DMS 273 (cell line): ENCODE data around the gene ATRX.
A peak's percentile ranks its signal among the peaks of the same experiment; 100 is the strongest.
"Not testable (repeated sequence)": the region's sequence is repeated elsewhere in the genome, so short reads cannot be mapped to it uniquely, and the experiment has no call there.

ENCODE experiments used
- DNase-seq: peaks from one replicate; lab custom pipeline; 2025; ENCODE audit not compliant: unreplicated experiment; lab: John Stamatoyannopoulos, UW

Gene ATRX

DNA sequence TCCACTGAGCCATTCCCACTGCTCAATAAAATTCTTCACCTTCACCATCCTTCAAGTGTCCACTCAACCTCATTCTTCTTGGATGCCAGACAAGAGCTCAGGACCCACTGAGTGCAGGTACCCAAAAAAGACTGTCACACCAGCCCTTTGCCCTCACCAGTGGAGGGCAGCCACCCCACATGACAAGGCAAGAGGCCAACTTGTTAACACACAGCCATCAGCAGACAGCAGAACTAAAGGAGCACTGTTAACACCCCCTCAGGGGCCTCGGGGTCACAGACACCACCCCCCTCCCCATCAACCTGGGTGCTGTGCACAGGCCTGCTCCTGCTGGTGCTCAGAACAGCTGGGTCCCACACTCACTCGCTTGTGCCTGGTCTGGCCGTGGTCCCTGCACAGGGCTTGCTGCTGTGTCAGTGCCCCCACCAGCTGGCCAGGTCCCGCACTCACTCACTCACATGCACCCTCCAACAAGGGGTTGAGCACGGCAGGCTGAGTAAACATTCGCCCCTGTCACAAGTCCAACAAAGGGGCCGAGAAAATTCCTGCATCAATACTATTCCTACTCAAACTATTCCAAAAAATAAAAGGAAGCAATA is 54.1 kb downstream of the ATRX start:
- no peak for DNase-seq

DNA sequence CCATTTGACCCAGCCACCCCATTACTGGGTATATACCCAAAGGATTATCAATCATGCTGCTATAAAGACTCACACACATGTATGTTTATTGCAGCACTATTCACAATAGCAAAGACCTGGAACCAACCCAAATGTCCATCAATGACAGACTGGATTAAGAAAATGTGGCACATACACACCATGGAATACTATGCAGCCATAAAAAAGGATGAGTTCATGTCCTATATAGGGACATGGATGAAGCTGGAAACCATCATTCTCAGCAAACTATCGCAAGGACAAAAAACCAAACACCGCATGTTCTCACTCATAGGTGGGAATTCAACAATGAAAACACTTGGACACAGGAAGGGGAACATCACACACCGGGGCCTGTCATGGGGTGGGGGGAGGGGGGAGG is 59.9 kb downstream of the ATRX start:
- DNase-seq, result not testable (repeated sequence)

DNA sequence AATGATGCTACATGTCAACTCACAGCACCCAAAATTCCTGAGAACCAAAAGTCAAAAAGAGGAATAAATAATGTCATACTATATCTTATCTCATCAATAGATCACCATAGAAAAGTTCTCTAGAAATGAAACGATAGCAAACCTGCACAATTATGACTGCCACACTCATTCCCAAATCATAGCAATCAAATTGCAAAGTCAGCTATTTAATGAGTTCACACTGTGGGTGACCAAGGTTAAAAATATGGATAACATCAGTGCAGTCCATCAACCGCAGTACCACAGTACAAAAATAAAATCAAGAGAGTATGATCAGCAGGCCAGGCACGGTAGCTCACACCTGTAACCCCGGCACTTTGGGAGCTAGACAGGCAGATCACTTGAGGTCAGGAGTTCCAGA is 62.3 kb downstream of the ATRX start:
- no peak for DNase-seq

DNA sequence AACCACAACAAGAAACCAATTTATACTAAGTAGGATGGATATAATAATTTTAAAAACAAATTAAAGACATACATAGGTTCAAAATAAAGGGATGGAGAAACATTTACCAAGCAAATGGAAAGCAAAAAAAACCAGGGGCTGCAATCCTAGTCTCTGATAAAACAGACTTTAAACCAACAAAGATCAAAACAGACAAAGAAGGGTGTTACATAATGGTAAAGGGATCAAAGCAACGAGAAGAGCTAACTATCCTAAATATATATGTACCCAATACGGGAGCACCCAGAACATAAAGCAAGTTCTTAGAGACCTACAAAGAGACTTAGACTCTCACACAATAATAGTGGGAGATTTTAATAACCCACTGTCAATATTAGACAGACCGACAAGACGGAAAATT is 66.6 kb downstream of the ATRX start:
- no peak for DNase-seq

DNA sequence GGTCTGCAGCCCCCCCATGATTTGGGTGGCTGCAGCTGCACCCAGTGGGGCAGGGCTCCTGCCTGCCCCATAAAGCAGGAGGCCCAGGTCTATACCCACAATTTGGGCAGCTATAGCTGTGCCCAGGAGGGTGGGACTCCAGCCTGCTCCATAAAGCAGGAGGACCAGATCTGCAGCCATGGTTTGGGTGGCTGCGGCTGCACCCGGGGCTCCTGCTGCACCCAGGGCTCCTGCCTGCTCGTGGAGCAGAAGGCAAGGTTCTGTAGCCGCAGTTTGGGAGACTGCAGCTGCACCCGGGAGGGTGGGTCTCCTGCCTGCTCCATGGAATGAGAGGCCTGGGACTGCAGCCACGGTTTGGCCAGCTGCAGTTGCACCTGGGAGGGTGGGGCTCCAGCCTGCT is 81.1 kb downstream of the ATRX start:
- DNase-seq, result no peak

DNA sequence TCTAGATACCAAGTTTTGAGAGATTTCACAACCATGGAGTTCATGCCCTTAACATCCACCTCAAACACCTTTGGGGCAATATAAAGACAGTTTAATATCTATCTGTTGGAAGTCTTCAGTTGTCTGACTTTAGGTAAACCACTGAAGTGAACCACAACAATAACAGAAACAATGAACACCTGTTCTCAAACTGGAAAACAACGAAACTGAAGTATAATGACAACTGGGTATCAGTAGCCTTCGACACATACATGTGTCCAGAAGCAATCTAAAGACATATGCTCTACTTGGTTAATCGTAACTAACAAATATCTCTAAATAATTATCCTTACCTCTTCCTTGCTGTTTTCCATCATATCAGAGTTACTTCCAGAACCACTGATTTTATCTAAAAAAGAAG is 87.8 kb downstream of the ATRX start:
- DNase-seq, result no peak

DNA sequence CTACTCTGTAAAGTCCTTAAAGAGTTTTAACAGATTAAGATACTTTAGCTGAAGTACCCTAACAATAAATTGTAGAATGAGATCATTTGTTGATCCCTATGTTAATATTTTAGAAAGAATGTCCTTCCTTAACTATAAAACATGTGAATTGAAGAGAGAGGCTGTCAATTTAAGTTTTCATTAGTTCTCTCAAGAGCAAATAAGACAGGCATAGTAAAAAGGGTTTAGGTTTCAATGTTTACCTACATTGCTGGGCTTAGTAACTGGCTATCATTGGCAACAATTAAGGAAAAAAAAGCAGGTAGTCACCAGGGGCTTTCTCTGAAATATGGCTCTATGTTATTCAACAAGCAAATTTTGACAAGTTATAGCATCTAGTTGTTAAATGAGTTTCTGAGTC is 91.5 kb downstream of the ATRX start:
- no peak for DNase-seq

DNA sequence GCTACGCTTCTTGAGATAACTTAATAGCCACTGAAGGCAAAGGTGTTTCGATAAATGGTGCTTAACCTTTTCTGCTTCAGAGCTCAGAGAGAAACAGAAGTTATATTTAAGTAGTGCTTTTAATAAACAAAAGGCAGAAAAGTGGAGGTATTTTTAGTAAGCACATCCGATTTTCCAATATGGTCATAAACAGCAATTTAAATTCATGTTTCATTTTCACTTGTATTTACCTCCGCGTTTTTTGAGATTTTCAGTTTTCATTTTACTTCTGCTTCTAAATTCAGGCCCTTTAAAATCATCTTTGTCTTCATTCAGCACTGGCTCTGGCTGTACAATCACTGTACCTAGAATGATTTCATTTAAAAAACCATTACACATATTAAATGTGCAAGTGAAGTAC is 92.4 kb downstream of the ATRX start:
- no peak for DNase-seq

DNA sequence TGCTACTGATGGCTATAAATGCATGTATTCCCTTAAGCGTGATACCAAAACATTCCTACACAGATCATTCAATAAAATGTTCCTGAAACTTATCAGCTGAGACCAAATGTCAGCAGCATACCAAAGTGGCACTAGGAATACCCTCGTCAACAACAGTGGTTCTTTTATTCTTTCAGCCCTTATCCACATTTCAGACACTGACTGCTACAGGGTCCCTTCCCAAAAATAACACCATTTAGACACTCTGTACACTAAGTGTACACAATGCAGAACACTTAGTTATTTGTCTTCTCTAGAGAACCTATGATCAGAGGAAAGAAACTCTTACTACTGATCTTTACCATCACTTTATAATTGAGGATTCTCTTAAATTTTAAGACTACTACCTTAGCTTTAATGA is 94.1 kb downstream of the ATRX start:
- DNase-seq, result no peak

DNA sequence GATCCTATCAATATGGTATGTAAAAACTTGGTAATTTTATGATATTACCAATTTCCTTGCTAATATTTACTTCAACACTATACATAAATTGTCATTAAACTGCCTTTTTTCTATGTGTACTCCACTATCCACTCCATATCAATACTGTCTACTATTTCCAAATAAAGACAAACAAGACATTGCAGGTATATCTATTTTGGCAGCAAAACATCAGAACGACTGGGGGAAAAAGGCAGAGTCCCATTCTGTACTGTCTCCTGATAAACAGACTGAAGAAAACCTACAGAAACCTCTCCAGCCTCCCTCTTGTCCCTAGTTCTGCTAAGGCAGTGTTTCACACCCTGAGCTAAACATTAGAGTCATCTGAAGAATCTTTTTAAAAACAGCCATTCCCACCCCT is 96.6 kb downstream of the ATRX start:
- no peak for DNase-seq

DNA sequence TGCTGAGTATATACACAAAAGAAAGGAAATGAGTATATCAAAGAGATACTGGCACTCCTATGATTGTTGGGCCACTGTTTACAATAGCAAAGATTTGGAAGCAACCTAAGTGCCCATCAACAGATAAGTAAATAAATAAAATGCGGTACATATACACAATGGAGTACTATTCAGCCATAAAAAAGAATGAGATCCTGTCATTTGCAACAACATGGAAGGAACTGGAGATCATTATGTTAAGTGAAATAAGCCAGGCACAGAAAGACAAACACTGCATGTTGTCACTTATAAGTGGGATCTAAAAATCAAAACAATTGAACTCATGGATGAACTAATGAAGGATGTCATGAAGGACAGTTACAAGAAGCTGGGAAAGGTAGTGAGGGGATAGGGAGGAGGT is 100.3 kb downstream of the ATRX start:
- not testable (repeated sequence) for DNase-seq

DNA sequence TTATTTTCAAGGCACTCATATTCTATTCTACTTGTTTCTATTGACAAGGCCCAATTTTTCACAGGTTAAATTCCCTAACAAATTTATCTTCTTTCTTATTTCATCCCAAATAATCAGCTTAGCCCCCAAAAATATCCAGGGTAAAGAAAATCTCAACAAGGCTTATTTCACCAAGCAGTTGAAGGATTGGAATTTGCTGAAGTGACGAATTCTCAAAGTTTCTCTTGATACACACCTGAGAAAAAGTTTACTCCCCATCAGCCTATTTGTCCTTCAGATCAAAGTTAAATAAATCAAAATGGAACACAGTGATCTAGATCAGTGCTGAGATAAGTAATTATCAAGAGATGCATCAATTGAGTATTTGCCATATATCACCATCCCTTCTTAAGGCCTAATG is 106.9 kb downstream of the ATRX start:
- no peak for DNase-seq

DNA sequence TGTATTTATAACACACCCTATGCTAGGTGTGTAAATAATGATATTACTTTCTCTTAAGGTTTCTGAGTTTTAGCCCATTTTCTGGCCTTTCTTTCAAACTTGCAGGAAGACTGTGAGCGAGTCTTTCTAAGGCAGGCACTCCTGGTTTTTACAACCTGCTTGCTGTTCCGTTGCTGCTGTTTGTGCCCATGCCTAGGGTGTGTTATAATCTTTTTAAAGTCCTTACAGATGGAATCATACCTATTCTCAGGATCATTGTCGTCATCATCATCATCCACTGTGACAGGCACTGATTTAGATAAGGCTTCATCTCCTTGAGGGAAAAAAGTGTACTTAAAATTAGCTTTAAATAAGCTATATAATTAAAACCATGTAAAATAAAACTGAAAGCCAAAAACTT is 110.0 kb downstream of the ATRX start:
- DNase-seq, result no peak

DNA sequence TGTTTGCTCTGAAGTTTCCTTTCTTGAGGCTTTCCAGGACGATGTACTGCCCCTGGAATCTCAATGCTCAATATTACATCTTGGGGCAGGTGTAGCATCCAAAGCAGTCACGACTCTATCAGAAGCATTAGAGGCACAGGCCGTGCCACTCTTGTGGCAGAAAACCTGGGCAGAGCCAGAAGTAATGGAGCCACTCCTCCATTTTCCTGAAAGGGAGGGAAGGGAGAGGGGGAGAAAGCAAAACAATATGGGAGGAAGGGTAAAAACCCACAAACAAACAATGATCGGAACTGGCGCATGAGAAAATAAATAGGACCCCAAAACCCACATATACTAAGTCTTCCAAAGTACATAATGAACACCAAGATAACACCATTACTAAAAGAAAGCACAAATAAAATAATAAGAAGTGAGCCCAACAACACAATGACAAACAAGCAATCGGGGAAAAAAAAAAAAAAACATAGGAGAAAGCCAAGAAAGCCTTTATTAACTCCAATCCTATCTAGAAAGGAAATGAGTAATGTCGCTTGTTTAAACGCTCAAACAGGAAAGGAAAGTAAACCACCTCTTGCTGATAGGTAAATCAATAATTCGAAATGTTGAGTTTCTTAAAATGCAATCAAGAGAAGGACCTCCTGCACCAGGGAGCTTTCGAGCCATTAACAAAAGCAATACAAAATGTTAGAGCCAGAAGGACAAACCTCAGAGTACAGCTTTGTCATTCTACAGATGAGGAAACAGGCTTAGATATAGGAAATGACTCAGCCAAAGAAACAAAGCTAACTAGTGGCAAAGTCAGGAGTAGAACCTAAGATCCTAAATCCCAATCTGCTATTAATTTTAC is 117.4 kb downstream of the ATRX start:
- no peak for DNase-seq

DNA sequence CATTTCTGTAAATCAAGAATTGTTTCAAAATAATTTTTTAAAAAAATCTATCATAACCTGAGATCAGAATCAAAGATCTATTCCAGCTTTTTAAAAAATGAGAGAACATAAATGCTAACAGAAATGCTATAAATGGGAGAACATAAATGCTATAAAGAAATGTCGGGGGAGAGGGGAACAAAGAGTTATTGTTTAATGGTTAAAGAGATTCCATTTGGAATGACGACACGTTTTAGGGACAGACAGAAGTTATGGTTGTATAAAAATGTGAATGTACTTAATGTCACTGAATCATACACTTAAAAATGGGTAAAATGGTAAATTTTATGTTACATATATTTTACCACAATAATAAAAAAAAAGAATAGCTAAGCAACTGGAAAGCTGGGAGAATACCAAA is 127.1 kb downstream of the ATRX start:
- no peak for DNase-seq

DNA sequence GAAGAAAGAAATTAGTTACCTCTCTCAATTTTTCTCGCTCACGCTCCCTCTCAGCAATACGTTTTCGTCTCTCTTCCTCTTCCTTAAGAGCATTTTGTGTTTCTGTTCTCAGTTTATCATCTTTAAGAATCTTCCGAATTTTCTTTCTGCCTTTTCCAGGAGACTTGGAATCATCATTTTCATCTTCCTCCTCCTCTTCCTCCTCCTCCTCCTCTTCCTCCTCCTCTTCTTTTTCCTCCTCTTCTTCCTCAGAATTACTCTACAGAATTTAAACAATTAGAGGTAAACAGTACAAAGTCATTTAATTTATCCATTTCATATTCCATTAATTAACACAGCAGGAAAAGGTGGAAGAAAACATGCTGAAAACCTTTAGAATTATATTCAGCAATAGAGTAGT is 133.9 kb downstream of the ATRX start:
- DNase-seq, result no peak

DNA sequence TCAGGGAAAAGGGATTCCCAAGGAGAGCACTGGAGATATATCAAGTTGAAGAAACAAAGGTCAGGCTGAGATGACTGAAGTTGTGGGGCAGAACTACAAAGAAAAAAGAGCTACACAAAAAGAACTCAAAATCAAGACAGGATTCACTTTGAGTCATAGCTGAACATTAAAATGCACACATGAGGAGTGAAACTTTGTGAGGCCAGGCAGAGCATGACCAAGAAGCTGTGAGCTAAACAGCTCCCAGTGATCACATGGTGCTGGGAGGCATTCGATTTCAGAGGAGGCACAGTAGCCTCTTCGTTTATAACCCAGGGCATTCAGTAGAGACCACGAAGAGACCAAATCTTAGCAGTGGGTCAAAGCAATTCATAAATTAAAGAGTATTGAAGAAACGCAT is 145.3 kb downstream of the ATRX start:
- DNase-seq, result no peak

DNA sequence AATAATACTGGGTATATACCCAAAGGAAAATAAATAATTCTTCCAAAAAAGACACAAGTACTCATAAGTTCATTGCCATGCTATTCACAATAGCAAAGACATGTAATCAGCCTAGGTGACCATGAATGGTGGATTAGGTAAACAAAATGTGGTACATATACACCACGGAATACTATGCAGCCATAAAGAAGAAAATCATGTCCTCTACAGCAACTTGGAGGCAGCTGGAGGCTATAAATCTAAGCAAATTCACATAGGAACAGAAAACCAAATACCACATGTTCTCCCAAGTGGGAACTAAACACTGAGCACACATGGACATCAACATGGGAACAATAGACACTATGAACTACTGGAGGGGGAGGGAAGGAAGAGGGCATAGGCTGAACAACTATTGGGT is 146.2 kb downstream of the ATRX start:
- DNase-seq, result no peak

DNA sequence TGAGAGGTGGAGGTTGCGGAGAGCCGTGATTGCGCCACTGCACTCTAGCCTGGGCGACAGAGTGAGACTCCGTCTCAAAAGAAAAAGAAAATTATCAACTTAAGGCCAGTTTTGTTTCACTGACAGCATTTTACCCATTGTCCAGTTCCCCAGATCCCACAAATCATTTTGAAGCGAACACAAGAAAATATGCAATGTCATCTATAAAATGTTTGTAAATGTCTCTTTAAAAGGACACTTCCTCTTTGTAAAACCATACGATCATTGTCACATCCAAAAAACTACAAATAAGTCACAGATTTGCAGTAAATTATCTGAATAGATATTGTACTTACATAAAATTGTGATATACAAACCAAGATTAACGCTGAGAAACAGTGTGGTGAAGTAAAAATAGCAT is 147.6 kb downstream of the ATRX start:
- DNase-seq, result no peak

DNA sequence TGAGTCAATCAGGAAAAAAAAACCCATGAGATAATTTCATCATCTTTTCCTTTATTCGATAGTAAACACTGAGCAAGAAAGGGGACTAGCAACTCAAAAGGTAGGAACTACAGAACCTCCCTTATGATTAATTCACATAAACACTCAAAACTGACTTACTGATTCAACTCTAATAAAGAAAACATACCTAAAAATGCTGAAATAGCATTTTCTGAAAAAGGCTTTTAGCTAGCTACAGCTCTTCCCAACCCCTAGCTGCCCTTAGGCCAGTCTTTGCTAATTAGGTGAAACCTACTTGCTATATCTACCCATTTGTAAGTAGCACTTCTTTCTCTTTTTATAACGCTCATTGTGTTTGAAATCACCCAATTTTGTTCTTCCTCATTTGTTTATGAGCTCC is 150.6 kb downstream of the ATRX start:
- no peak for DNase-seq

DNA sequence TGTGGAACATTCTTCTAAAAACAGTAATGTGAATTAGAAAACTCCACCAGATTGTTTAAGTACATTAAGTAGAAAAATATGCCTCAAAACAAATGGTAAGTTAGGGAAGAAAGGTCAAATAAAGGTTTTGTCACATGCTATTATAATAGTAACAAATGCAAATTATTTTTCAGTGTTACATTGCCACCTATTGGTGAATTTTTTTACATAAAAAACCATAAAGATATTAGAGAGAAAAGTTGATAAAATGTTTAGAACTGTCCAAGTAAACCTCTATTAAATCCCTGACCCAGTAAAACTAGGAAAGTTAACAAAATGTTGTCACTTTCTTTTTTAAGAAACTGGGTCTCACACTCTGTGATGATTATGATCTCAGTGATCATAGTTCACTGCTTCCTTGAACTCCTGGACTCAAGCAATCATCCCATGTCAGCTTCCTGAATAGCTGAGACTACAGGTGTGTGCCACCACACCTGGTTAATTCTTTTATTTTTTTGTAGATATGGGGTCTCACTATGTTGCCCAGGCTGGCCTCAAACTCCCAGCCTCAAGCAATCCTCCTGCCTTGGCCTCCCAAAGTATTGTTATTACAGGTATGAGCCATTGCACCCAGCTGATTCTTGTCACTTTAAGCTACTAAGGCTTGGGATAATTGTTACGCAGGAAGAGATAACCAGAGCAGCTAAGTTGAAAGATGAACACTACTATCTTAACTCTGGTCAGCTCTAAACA is 157.6 kb downstream of the ATRX start:
- peak; percentile 11 for DNase-seq

DNA sequence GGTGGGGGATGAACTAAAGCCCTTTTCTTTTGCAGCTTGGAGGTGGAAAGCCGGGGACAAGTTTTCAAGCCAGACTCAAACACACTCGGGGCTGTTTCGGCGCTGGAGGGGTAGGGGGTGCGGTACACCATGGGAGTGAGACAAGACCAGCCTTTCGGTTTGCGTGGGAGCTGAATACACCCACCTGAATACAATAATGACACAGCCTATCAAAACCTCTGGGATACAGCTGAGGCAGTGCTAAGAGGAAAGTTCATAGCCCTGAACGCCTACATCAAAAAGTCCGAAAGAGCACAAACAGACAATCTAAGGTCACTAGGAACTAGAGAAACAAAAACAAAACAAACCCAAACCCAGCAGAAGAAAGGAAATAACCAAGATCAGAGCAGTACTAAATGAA is 163.3 kb downstream of the ATRX start:
- DNase-seq, result no peak
